ENCODE data around the gene TIAM2. TPM values are rescaled to one million over a fixed set of nuclear protein-coding genes. Genes with fewer than 3 reads are reported as not detected.
"Not testable (repeated sequence)": the region's sequence is repeated elsewhere in the genome, so short reads cannot be mapped to it uniquely, and the experiment has no call there.

The TIAM2 gene
- total RNA-seq, 2 donors from 2014 or later, result 7.8 to 11.2 TPM

- intact Hi-C loops (cut with DNase I), result no loop called here
- DNase-seq (ENCODE audit: low spot score), result no peak
Measured at GRCh38 chr6:155201461-155202226, 206.5 kb downstream of the TIAM2 start.

GRCh38 chr6:155207223-155207622 is 212.1 kb downstream of the TIAM2 start:
- DNase-seq (ENCODE audit: low spot score), result no peak
- intact Hi-C loops (cut with DNase I), result no loop called here

- intact Hi-C loops (cut with DNase I), result no loop called here
- no peak for DNase-seq (ENCODE audit: low spot score)
Measured at GRCh38 chr6:155212106-155212505, 217.0 kb downstream of the TIAM2 start.

GRCh38 chr6:155212616-155213380 is 217.7 kb downstream of the TIAM2 start:
- DNase-seq (ENCODE audit: low spot score), result no peak
- intact Hi-C loops (cut with DNase I), result no loop called here

GRCh38 chr6:155213611-155214372 is 218.7 kb downstream of the TIAM2 start:
- intact Hi-C loops (cut with DNase I), result no loop called here
- no peak for DNase-seq (ENCODE audit: low spot score)

GRCh38 chr6:155215906-155216305 is 220.8 kb downstream of the TIAM2 start:
- DNase-seq (ENCODE audit: low spot score), result no peak

GRCh38 chr6:155216312-155217046 is 221.4 kb downstream of the TIAM2 start:
- DNase-seq (ENCODE audit: low spot score), result no peak
- intact Hi-C loops (cut with DNase I), result no loop called here

More at GRCh38 chr6:155215906-155216305, 220.8 kb downstream of the TIAM2 start:
- intact Hi-C loops (cut with DNase I), result no loop called here

- DNase-seq (ENCODE audit: low spot score); intact Hi-C loops (cut with DNase I): not testable (repeated sequence)
Measured at GRCh38 chr6:155218711-155219110, 223.6 kb downstream of the TIAM2 start.

GRCh38 chr6:155219299-155219698 is 224.2 kb downstream of the TIAM2 start:
- no peak for DNase-seq (ENCODE audit: low spot score)
- intact Hi-C loops (cut with DNase I), result no loop called here

GRCh38 chr6:155219858-155220301 is 224.8 kb downstream of the TIAM2 start:
- intact Hi-C loops (cut with DNase I), result no loop called here
- DNase-seq (ENCODE audit: low spot score), result no peak

GRCh38 chr6:155221086-155221485 is 226.0 kb downstream of the TIAM2 start:
- intact Hi-C loops (cut with DNase I), result no loop called here
- DNase-seq (ENCODE audit: low spot score), result no peak

GRCh38 chr6:155222506-155222905 is 227.4 kb downstream of the TIAM2 start:
- DNase-seq (ENCODE audit: low spot score), result no peak
- intact Hi-C loops (cut with DNase I), result no loop called here

GRCh38 chr6:155223646-155224451 is 228.7 kb downstream of the TIAM2 start:
- intact Hi-C loops (cut with DNase I), result no loop called here
- no peak for DNase-seq (ENCODE audit: low spot score)

GRCh38 chr6:155224618-155225017 is 229.5 kb downstream of the TIAM2 start:
- DNase-seq (ENCODE audit: low spot score), result no peak
- intact Hi-C loops (cut with DNase I), result no loop called here

GRCh38 chr6:155227046-155227445 is 231.9 kb downstream of the TIAM2 start:
- no peak for DNase-seq (ENCODE audit: low spot score)
- intact Hi-C loops (cut with DNase I), result no loop called here

- intact Hi-C loops (cut with DNase I), result loop anchor here in 1 of 2 donors (2.0 kb wide), 1 partner anchor 38 kb away; no protein-coding TSS in a partner anchor
- no peak for DNase-seq (ENCODE audit: low spot score)
Measured at GRCh38 chr6:155228546-155229166, 233.5 kb downstream of the TIAM2 start.

GRCh38 chr6:155230975-155231374 is 235.9 kb downstream of the TIAM2 start:
- intact Hi-C loops (cut with DNase I); DNase-seq (ENCODE audit: low spot score): not testable (repeated sequence)

- no peak for DNase-seq (ENCODE audit: low spot score)
- intact Hi-C loops (cut with DNase I), result no loop called here
Measured at GRCh38 chr6:155232848-155233247, 237.7 kb downstream of the TIAM2 start.

Measured in posterior vena cava (tissue), 2 donors.